ENCODE measurements around the gene FTSJ1.

DNA sequence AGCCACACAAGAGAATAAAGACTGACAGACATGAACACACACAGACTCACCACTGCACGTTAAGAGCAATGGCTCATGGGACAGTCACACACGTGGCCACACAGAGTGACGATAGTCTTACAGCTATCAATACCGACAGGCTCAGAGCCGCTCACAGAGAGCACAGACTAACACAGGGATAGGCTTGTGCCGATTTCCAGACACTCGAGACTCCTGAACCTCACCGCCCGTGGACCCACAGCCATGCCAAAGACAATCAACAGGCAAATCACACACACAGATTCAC lies 5.2 kb upstream of the FTSJ1 start:
- no peak for TF ChIP-seq CTCF (conservative IDR thresholded peaks at IDR 0.05; ENCODE audit: low read length)
- no peak for TF ChIP-seq EZH2phosphoT487 (IDR thresholded peaks at IDR 0.05; ENCODE audit: borderline replicate concordance, low read depth, low read length)
